HepG2 (cell line): ENCODE results near the gene MDP1. TPM values are rescaled to one million over a fixed set of nuclear protein-coding genes. Genes with fewer than 3 reads are reported as not detected.

Experiments used
- ARHGAP35 ChIP-seq: sonication (generic); formaldehyde crosslinking; IDR thresholded peaks from 2 replicates; pipeline ENCODE4 v1.9.0; 2022; ENCODE audit warnings: mild to moderate bottlenecking, inconsistent platforms, moderate library complexity, missing genetic modification reagents, borderline replicate concordance
- CBX2 ChIP-seq, 2 experiments: fragments of 200-600 bp in 1 of 2; sonication (generic); formaldehyde crosslinking in 1 of 2; IDR thresholded peaks; 2 replicates each; pipeline versions ENCODE4 v1.7.0 to v1.8.1; 2018 to 2022; ENCODE audit warnings: low read depth in 2 of 2, low read length in 1 of 2, mild to moderate bottlenecking in 1 of 2, missing genetic modification reagents in 1 of 2
- CEBPG ChIP-seq: IDR thresholded peaks from 2 replicates; pipeline ENCODE4 v1.6.1; 2016
- CEBPZ ChIP-seq: IDR thresholded peaks from 2 replicates; pipeline ENCODE4 v1.6.1; 2012; ENCODE audit warnings: low read length, improper control_type of control experiment
- FOXP1 ChIP-seq, 2 experiments: fragments of 450-650 bp in 1 of 2; IDR thresholded peaks; 2 replicates each; pipeline ENCODE4 v1.6.1; 2017 to 2018; ENCODE audit warnings: antibody characterized with exemption in 1 of 2
- GTF2F1 ChIP-seq: fragments of 150-350 bp; IDR thresholded peaks from 2 replicates; pipeline ENCODE4 v1.6.1; 2014; ENCODE audit warnings: low read length
- GTF3A ChIP-seq: sonication (generic); formaldehyde crosslinking; conservative IDR thresholded peaks from 2 replicates; pipeline ENCODE4 v1.4.0; 2020; ENCODE audit warnings: mild to moderate bottlenecking, missing genetic modification reagents
- HIVEP1 ChIP-seq: sonication (generic); formaldehyde crosslinking; IDR thresholded peaks from 2 replicates; pipeline ENCODE4 v1.4.0; 2020; ENCODE audit warnings: mild to moderate bottlenecking, missing genetic modification reagents
- HNRNPL ChIP-seq: fragments of 200-400 bp; formaldehyde crosslinking; IDR thresholded peaks from 2 replicates; pipeline ENCODE4 v1.6.1; 2017; ENCODE audit warnings: mild to moderate bottlenecking, low read depth, low read length
- KDM4B ChIP-seq: sonication (generic); formaldehyde crosslinking; IDR thresholded peaks from 2 replicates; pipeline ENCODE4 v1.4.0; 2020; ENCODE audit warnings: missing genetic modification reagents
- KLF12 ChIP-seq: sonication (generic); formaldehyde crosslinking; IDR thresholded peaks from 2 replicates; pipeline ENCODE4 v1.4.0; 2020; ENCODE audit warnings: missing genetic modification reagents, borderline replicate concordance
- MAFK ChIP-seq, 2 experiments: IDR thresholded peaks in 1 of 2; conservative IDR thresholded peaks in 1 of 2; 2 replicates each; pipeline ENCODE4 v1.6.1; 2011; ENCODE audit warnings: improper control_type of control experiment in 2 of 2, low read length in 2 of 2
- MXI1 ChIP-seq: IDR thresholded peaks from 3 replicates; pipeline ENCODE4 v1.6.1; 2012; ENCODE audit warnings: low read depth, low read length, inconsistent platforms, borderline replicate concordance
- POLR2A ChIP-seq, 2 experiments: IDR thresholded peaks; 2 replicates each; pipeline ENCODE4 v1.6.1; 2011; ENCODE audit warnings: low read depth in 2 of 2, low read length in 2 of 2, mild to moderate bottlenecking in 1 of 2, moderate library complexity in 1 of 2; ENCODE audit not compliant: insufficient read depth in 1 of 2
- ZKSCAN5 ChIP-seq: sonication (generic); formaldehyde crosslinking; IDR thresholded peaks from 2 replicates; pipeline ENCODE4 v1.5.1; 2020; ENCODE audit warnings: mild to moderate bottlenecking, missing genetic modification reagents
- ZNF207 ChIP-seq: fragments of 450-650 bp; IDR thresholded peaks from 2 replicates; pipeline ENCODE4 v1.6.1; 2016; ENCODE audit warnings: antibody characterized with exemption, borderline replicate concordance
- ZNF547 ChIP-seq: sonication (generic); formaldehyde crosslinking; IDR thresholded peaks from 2 replicates; pipeline ENCODE4 v1.5.1; 2020; ENCODE audit warnings: mild to moderate bottlenecking, missing genetic modification reagents
- ZNF557 ChIP-seq: sonication (generic); formaldehyde crosslinking; IDR thresholded peaks from 2 replicates; pipeline ENCODE4 v1.4.0; 2020; ENCODE audit warnings: missing genetic modification reagents
- ZNF614 ChIP-seq: IDR thresholded peaks from 2 replicates; pipeline ENCODE4 v1.6.1; 2018; ENCODE audit warnings: missing biosample characterization, missing genetic modification reagents, inconsistent platforms, borderline replicate concordance
- ZNF691 ChIP-seq: sonication (generic); formaldehyde crosslinking; IDR thresholded peaks from 2 replicates; pipeline ENCODE4 v1.4.0; 2020; ENCODE audit warnings: missing genetic modification reagents, low read depth, mild to moderate bottlenecking, borderline replicate concordance
- ZNF883 ChIP-seq: sonication (generic); formaldehyde crosslinking; IDR thresholded peaks from 2 replicates; pipeline ENCODE4 v1.5.1; 2020; ENCODE audit warnings: mild to moderate bottlenecking, missing genetic modification reagents; ENCODE audit errors: not compliant biosample characterization
- polyA plus RNA-seq, 8 experiments: library from polyadenylated mRNA; depleted of rRNA in 3 of 8; stranded (reverse) in 7 of 8; unstranded in 1 of 8; fragments of >200 nt; fragmentation: Illumina TruSeq in 4 of 8; extraction: Trizol in 4 of 8; gene quantifications; 2 replicates each; pipeline versions ENCODE4 v1.2.1 to v1.2.3, GENCODE V29; 2011 to 2016; ENCODE audit warnings: low read depth in 4 of 8, missing spikeins in 1 of 8, mixed read lengths in 1 of 8; ENCODE audit not compliant: insufficient read depth in 1 of 8
- total RNA-seq, 5 experiments: library from RNA; depleted of rRNA; stranded (reverse); fragments of >200 nt; fragmentation: Illumina TruSeq; extraction: Trizol; gene quantifications; 2 replicates each; pipeline ENCODE4 v1.2.3, GENCODE V29; 2016; ENCODE audit warnings: low read depth in 1 of 5

MDP1 gene
- total and polyA plus RNA-seq, 2 of the 13 experiments (the other 11 are each of a cell fraction or from before 2014, with no cell fraction given): 44.1 to 48.7 TPM

- TF ChIP-seq CBX2 (IDR thresholded peaks at IDR 0.05; ENCODE audit: low read depth, low read length): no peak
- TF ChIP-seq CBX2 (CRISPR knock-in tag; IDR thresholded peaks at IDR 0.05; ENCODE audit: low read depth): 0 out of 2 replicates have a peak, but pooled peaks have one; percentile 19
- no peak for TF ChIP-seq CEBPG (CRISPR knock-in tag)
- no peak for TF ChIP-seq ZNF614 (CRISPR knock-in tag)
- no peak for TF ChIP-seq HNRNPL
- no peak for TF ChIP-seq ZNF207
- TF ChIP-seq KLF12: no peak; the same call in 1 of the 2 replicates
- no peak; the same call in 2 of the 3 replicates for TF ChIP-seq MXI1
- TF ChIP-seq HIVEP1 (CRISPR knock-in tag): no peak
- no peak for TF ChIP-seq FOXP1 (IDR thresholded peaks at IDR 0.05)
- no peak for TF ChIP-seq FOXP1 (CRISPR knock-in tag; IDR thresholded peaks at IDR 0.05)
- no peak for TF ChIP-seq GTF2F1
- TF ChIP-seq KDM4B (CRISPR knock-in tag): no peak
- no peak for TF ChIP-seq ZNF547 (CRISPR knock-in tag)
- no peak for TF ChIP-seq ZKSCAN5
- no peak for TF ChIP-seq CEBPZ
- TF ChIP-seq ZNF557 (CRISPR knock-in tag): no peak; the same call in 1 of the 2 replicates
- no peak for TF ChIP-seq MAFK (conservative IDR thresholded peaks at IDR 0.05 in 1 of 2, IDR thresholded peaks at IDR 0.05 in 1 of 2; ENCODE audit: low read length in 2 of 2)
- no peak for TF ChIP-seq ZNF691 (CRISPR knock-in tag)
- peak in 1 of 2 experiments; percentile 43; a peak in 1 of 4 replicates for TF ChIP-seq POLR2A (IDR thresholded peaks at IDR 0.05; ENCODE audit: insufficient read depth in 1 of 2, low read depth in 2 of 2, low read length in 2 of 2)
- no peak for TF ChIP-seq ARHGAP35 (CRISPR knock-in tag)
- no peak for TF ChIP-seq ZNF883 (CRISPR knock-in tag)
- no peak for TF ChIP-seq GTF3A (CRISPR knock-in tag)
Observed at GRCh38 chr14:24196071-24197055, 19.5 kb downstream of the MDP1 start (continued).
